Breast epithelium (tissue), 3 donors: Measurements from ENCODE around the gene DPYSL4.

Source experiments
- POLR2A ChIP-seq: fragments of 450-650 bp; IDR thresholded peaks from one replicate; pipeline ENCODE4 v1.6.1; 2016; ENCODE audit warnings: antibody characterized with exemption, mild to moderate bottlenecking, moderate library complexity
- TF ChIP-seq, protein P1 (sequence below), 3 donors: fragments of 450-650 bp; IDR thresholded peaks; one replicate each; pipeline ENCODE4 v1.5.1; 2016 to 2017; ENCODE audit warnings: antibody characterized with exemption in 3 of 3, mild to moderate bottlenecking in 3 of 3, moderate library complexity in 3 of 3

DNA sequence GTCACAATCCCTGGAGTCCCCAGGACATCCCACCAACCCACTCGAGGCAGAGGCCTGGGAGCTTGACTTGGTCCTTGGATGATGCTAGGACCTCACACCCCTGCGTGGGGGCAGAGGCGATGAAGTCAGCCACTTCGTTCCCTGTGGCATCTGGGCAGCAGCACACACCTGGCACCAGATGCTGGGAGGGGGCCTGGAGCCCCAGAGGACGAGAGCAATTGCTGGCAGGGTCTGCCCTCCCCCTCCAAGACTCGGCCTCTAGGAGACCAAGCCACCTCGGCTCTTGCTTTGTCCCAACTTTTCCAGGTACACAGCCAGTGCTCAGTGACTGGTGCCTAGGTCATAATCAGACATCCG lies 39.1 kb downstream of the DPYSL4 start:
- TF ChIP-seq, protein P1, sequence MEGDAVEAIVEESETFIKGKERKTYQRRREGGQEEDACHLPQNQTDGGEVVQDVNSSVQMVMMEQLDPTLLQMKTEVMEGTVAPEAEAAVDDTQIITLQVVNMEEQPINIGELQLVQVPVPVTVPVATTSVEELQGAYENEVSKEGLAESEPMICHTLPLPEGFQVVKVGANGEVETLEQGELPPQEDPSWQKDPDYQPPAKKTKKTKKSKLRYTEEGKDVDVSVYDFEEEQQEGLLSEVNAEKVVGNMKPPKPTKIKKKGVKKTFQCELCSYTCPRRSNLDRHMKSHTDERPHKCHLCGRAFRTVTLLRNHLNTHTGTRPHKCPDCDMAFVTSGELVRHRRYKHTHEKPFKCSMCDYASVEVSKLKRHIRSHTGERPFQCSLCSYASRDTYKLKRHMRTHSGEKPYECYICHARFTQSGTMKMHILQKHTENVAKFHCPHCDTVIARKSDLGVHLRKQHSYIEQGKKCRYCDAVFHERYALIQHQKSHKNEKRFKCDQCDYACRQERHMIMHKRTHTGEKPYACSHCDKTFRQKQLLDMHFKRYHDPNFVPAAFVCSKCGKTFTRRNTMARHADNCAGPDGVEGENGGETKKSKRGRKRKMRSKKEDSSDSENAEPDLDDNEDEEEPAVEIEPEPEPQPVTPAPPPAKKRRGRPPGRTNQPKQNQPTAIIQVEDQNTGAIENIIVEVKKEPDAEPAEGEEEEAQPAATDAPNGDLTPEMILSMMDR (IDR thresholded peaks at IDR 0.05), result no peak
- no peak for TF ChIP-seq POLR2A
